ENCODE measurements around the gene SLC12A7.

- TF ChIP-seq CTCF (IDR thresholded peaks at IDR 0.05) (no peak), POLR2A (IDR thresholded peaks at IDR 0.05) (no peak)
Observed at GRCh38 chr5:1103093-1103492, 8.8 kb downstream of the SLC12A7 start.

Data from right lobe of liver (tissue), 4 donors.